ENCODE results near the gene NHERF2. TPM values are rescaled to one million over a fixed set of nuclear protein-coding genes. Genes with fewer than 3 reads are reported as not detected.

NHERF2 gene
- total and polyA plus RNA-seq, 9 of the 15 experiments (the other 6 are each of a cell fraction or from before 2014, with no cell fraction given), result 0.15 to 42.0 (median 12.5) TPM

GRCh38 chr16:1993731-1994131 lies 33.0 kb upstream of the NHERF2 start (continued):
- no peak for TF ChIP-seq ZFP1 (CRISPR knock-in tag; IDR thresholded peaks at IDR 0.05)
- TF ChIP-seq ID3 (CRISPR knock-in tag; IDR thresholded peaks at IDR 0.05), result no peak
- TF ChIP-seq ID3 (tag; IDR thresholded peaks at IDR 0.05), result peak; percentile 64; the same call in 1 of the 2 replicates
- TF ChIP-seq SMAD3 (CRISPR knock-in tag; conservative IDR thresholded peaks at IDR 0.05), result no peak
- no peak for TF ChIP-seq ATF1 (CRISPR knock-in tag; IDR thresholded peaks at IDR 0.05)
- no peak for TF ChIP-seq ATF1 (tag; IDR thresholded peaks at IDR 0.05)
- 0 out of 2 replicates have a peak, but pooled peaks have one; percentile 0 for TF ChIP-seq FOXP4 (CRISPR knock-in tag; IDR thresholded peaks at IDR 0.05; ENCODE audit: borderline replicate concordance)
- TF ChIP-seq HINFP (tag; conservative IDR thresholded peaks at IDR 0.05; ENCODE audit: low read depth), result 0 out of 2 replicates have a peak, but pooled peaks have one; percentile 34

All from K562 (cell line).